Right cardiac atrium (tissue), 5 donors: ENCODE data around the gene PUSL1. TPM values are rescaled to one million over a fixed set of nuclear protein-coding genes. Genes with fewer than 3 reads are reported as not detected.

Experiments used
- ATAC-seq, 2 donors: fragments of 200-7000 bp; cut with Tn5 transposase; one replicate each; pipeline versions ENCODE4 v1.8.0 to v1.9.1; 2020; ENCODE audit warnings: moderate library complexity in 2 of 2, mild to moderate bottlenecking in 1 of 2
- DNase-seq, 3 donors: peaks; one replicate each; pipeline ENCODE4 v3.0.0-alpha.2; 2020
- H3K27ac ChIP-seq: one replicate; pipeline ENCODE4 v1.5.1; 2013; ENCODE audit warnings: mild to moderate bottlenecking, low read length, control low read depth, moderate library complexity
- H3K27me3 ChIP-seq: one replicate; pipeline ENCODE4 v1.6.1; 2013; ENCODE audit not compliant: control insufficient read depth, insufficient read depth
- H3K4me1 ChIP-seq: one replicate; pipeline ENCODE4 v1.6.1; 2013; ENCODE audit warnings: low read length; ENCODE audit not compliant: control insufficient read depth, insufficient read depth
- H3K4me3 ChIP-seq: one replicate; pipeline ENCODE4 v1.5.1; 2013; ENCODE audit warnings: low read length, control low read depth
- H3K9me3 ChIP-seq: one replicate; pipeline ENCODE4 v1.6.1; 2013; ENCODE audit warnings: low read length; ENCODE audit not compliant: control insufficient read depth
- WGBS: extraction: QIAGEN DNeasy Blood & Tissue Kit; methylation state at CpG from one replicate; pipeline ENCODE4 v1.1.7; 2013; 5-methylcytosine and 5-hydroxymethylcytosine counted together
- intact Hi-C, 4 donors: fragments of 100-400 bp; cut with DNase I; formaldehyde crosslinking; loops; one replicate each; pipeline versions ENCODE4 v1.11.0 to v1.14.0; 2022 to 2023
- microRNA-seq, 2 donors: library from miRNA; unstranded; fragments of <30 nt; microRNA quantifications; one replicate each; pipeline ENCODE4 v1.2.0, GENCODE V29; 2020 to 2021
- polyA plus RNA-seq: library from polyadenylated mRNA; stranded (reverse); fragments of 200-250 nt; gene quantifications from one replicate; pipeline ENCODE4 v1.2.3, GENCODE V29; 2013
- total RNA-seq, 4 donors: library from RNA; stranded (reverse); fragmentation: NEBNext Ultra II Directional; extraction: Animal tissue kit (Norgen Biotek cat#: 25700); gene quantifications; one replicate each; pipeline ENCODE4 v1.2.1, GENCODE V29; 2021
- donor health status: healthy with polysubstance abuse.
- donor health status: DM: no; HTN: yes; CAD: no.
- donor health status: DM: no; HTN: no; CAD: no.
- donor health status: DM: no; HTN: yes; CAD: no; lungs with severe emphysema.
- donor health status: DM: yes; HTN: yes; CAD: no.

Gene PUSL1
- total and polyA plus RNA-seq, 5 donors = 11.3 to 14.1 (median 13.1) TPM

GRCh38 chr1:1359664-1360468 is 51.5 kb downstream of the PUSL1 start:
- Histone ChIP-seq H3K4me3 (no peak overlapping the region), H3K27ac (peak overlapping the region; percentile 19), H3K27me3 (no peaks in the 10 kb centered on the region), H3K4me1 (peaks cover 4% of the 10 kb centered on the region), H3K9me3 (no peaks in the 10 kb centered on the region)
- intact Hi-C loops = no loop called here
- DNase-seq (peak; percentile 50 to 85 (median 77)), ATAC-seq (peak; percentile 4 to 5)
- 48% methylated on average over 28 of the region's 28 CpGs for WGBS

GRCh38 chr1:1360506-1361169 is 52.2 kb downstream of the PUSL1 start:
- ATAC-seq (peak; percentile 39 to 55), DNase-seq (peak; percentile 80 to 90 (median 90))
- intact Hi-C loops = no loop called here
- Histone ChIP-seq H3K9me3 (no peaks in the 10 kb centered on the region), H3K27ac (no peak overlapping the region), H3K4me1 (peaks cover 4% of the 10 kb centered on the region), H3K4me3 (no peak overlapping the region), H3K27me3 (no peaks in the 10 kb centered on the region)
- 68% methylated on average over 20 of the region's 20 CpGs for WGBS

Small RNA genes lying within 50 kb of the gene (microRNA-seq; reads per million reads assigned to microRNA genes)
- gene MIR6726 = 0.54 to 1.7 reads per million in 2 donors
- gene MIR6727 = 0 reads per million in 2 donors
- 0 reads per million in 2 donors for gene MIR6808

Other genes with a start within 250 kb of the PUSL1 start
- not detected for gene RNF223, start 234.3 kb upstream of the PUSL1 start, total RNA-seq
- not detected for gene RNF223, start 234.3 kb upstream of the PUSL1 start, polyA plus RNA-seq
- 1 to 10 TPM; 4.9 to 5.6 (median 5.4) TPM for gene C1orf159, start 192.5 kb upstream of the PUSL1 start, total RNA-seq
- 6.8 TPM for gene C1orf159, start 192.5 kb upstream of the PUSL1 start, polyA plus RNA-seq
- not detected for gene TTLL10, start 134.7 kb upstream of the PUSL1 start, total RNA-seq
- 0.09 TPM for gene TTLL10, start 134.7 kb upstream of the PUSL1 start, polyA plus RNA-seq
- under 1 TPM in 1 of 4 donors, not detected in 3; 0.38 TPM for gene TNFRSF18, start 102.0 kb upstream of the PUSL1 start, total RNA-seq
- 0.14 TPM for gene TNFRSF18, start 102.0 kb upstream of the PUSL1 start, polyA plus RNA-seq
- gene TNFRSF4, start 94.4 kb upstream of the PUSL1 start, total RNA-seq = 1 to 10 TPM; 1.0 to 2.0 (median 1.2) TPM
- 2.3 TPM for gene TNFRSF4, start 94.4 kb upstream of the PUSL1 start, polyA plus RNA-seq
- gene SDF4, start 76.6 kb upstream of the PUSL1 start, total RNA-seq = 100 to 1,000 TPM; 156 to 215 (median 168) TPM
- gene SDF4, start 76.6 kb upstream of the PUSL1 start, polyA plus RNA-seq = 165 TPM
- gene B3GALT6, start 76.4 kb upstream of the PUSL1 start, total RNA-seq = 10 to 100 TPM; 10.2 to 13.3 (median 12.0) TPM
- 9.1 TPM for gene B3GALT6, start 76.4 kb upstream of the PUSL1 start, polyA plus RNA-seq
- gene C1QTNF12, start 61.9 kb upstream of the PUSL1 start, total RNA-seq = 1 to 10 TPM in 2 of 4 donors, under 1 TPM in 1, not detected in 1; 0.94 to 2.4 (median 1.1) TPM
- 0.36 TPM for gene C1QTNF12, start 61.9 kb upstream of the PUSL1 start, polyA plus RNA-seq
- gene UBE2J2, start 34.7 kb upstream of the PUSL1 start, total RNA-seq = 10 to 100 TPM; 34.9 to 41.2 (median 37.1) TPM
- 38.4 TPM for gene UBE2J2, start 34.7 kb upstream of the PUSL1 start, polyA plus RNA-seq
- 1 to 10 TPM; 2.7 to 6.2 (median 4.8) TPM for gene SCNN1D, start 28.2 kb upstream of the PUSL1 start, total RNA-seq
- 3.4 TPM for gene SCNN1D, start 28.2 kb upstream of the PUSL1 start, polyA plus RNA-seq
- 10 to 100 TPM; 33.1 to 61.8 (median 42.8) TPM for gene ACAP3, start 667 bp upstream of the PUSL1 start, total RNA-seq
- 37.4 TPM for gene ACAP3, start 667 bp upstream of the PUSL1 start, polyA plus RNA-seq
- gene INTS11, start 16.1 kb downstream of the PUSL1 start, total RNA-seq = 10 to 100 TPM; 53.1 to 61.7 (median 58.7) TPM
- gene INTS11, start 16.1 kb downstream of the PUSL1 start, polyA plus RNA-seq = 70.3 TPM
- 10 to 100 TPM; 24.0 to 29.0 (median 27.0) TPM for gene CPTP, start 16.2 kb downstream of the PUSL1 start, total RNA-seq
- gene CPTP, start 16.2 kb downstream of the PUSL1 start, polyA plus RNA-seq = 53.9 TPM
- under 1 TPM; 0.33 to 0.51 (median 0.38) TPM for gene TAS1R3, start 22.7 kb downstream of the PUSL1 start, total RNA-seq
- 0.66 TPM for gene TAS1R3, start 22.7 kb downstream of the PUSL1 start, polyA plus RNA-seq
- gene DVL1, start 40.8 kb downstream of the PUSL1 start, total RNA-seq = 10 to 100 TPM; 64.4 to 87.4 (median 66.3) TPM
- 70.0 TPM for gene DVL1, start 40.8 kb downstream of the PUSL1 start, polyA plus RNA-seq
- gene MXRA8, start 50.0 kb downstream of the PUSL1 start, total RNA-seq = 10 to 100 TPM; 21.9 to 38.8 (median 36.3) TPM
- gene MXRA8, start 50.0 kb downstream of the PUSL1 start, polyA plus RNA-seq = 39.5 TPM
- gene AURKAIP1, start 66.6 kb downstream of the PUSL1 start, total RNA-seq = 100 to 1,000 TPM; 175 to 210 (median 188) TPM
- 331 TPM for gene AURKAIP1, start 66.6 kb downstream of the PUSL1 start, polyA plus RNA-seq
- 10 to 100 TPM; 61.2 to 83.1 (median 67.2) TPM for gene CCNL2, start 90.7 kb downstream of the PUSL1 start, total RNA-seq
- 81.7 TPM for gene CCNL2, start 90.7 kb downstream of the PUSL1 start, polyA plus RNA-seq
- gene MRPL20, start 98.7 kb downstream of the PUSL1 start, total RNA-seq = 100 to 1,000 TPM; 121 to 144 (median 132) TPM
- 190 TPM for gene MRPL20, start 98.7 kb downstream of the PUSL1 start, polyA plus RNA-seq
- 1 to 10 TPM; 1.6 to 3.6 (median 2.9) TPM for gene ANKRD65, start 112.7 kb downstream of the PUSL1 start, total RNA-seq
- gene ANKRD65, start 112.7 kb downstream of the PUSL1 start, polyA plus RNA-seq = 4.5 TPM
- gene VWA1, start 127.1 kb downstream of the PUSL1 start, total RNA-seq = 10 to 100 TPM; 25.0 to 38.6 (median 25.6) TPM
- 17.3 TPM for gene VWA1, start 127.1 kb downstream of the PUSL1 start, polyA plus RNA-seq
- 1 to 10 TPM; 1.3 to 3.4 (median 2.2) TPM for gene ATAD3C, start 141.1 kb downstream of the PUSL1 start, total RNA-seq
- 0.52 TPM for gene ATAD3C, start 141.1 kb downstream of the PUSL1 start, polyA plus RNA-seq
- 10 to 100 TPM in 1 of 4 donors, 1 to 10 TPM in 3; 5.6 to 11.4 (median 8.8) TPM for gene ATAD3B, start 163.2 kb downstream of the PUSL1 start, total RNA-seq
- gene ATAD3B, start 163.2 kb downstream of the PUSL1 start, polyA plus RNA-seq = 8.3 TPM
- 10 to 100 TPM; 13.6 to 20.1 (median 15.7) TPM for gene ATAD3A, start 203.6 kb downstream of the PUSL1 start, total RNA-seq
- gene ATAD3A, start 203.6 kb downstream of the PUSL1 start, polyA plus RNA-seq = 16.7 TPM
- gene TMEM240, start 232.0 kb downstream of the PUSL1 start, total RNA-seq = 1 to 10 TPM; 7.3 to 9.3 (median 7.9) TPM
- gene TMEM240, start 232.0 kb downstream of the PUSL1 start, polyA plus RNA-seq = 10.4 TPM